Activated gamma-delta T cell (primary cell): ENCODE data around the gene C1QA.
A peak's percentile ranks its signal among the peaks of the same experiment; 100 is the strongest.
"Not testable (repeated sequence)": the region's sequence is repeated elsewhere in the genome, so short reads cannot be mapped to it uniquely, and the experiment has no call there.

Source experiments
- DNase-seq: peaks from one replicate; lab custom pipeline; 2025; lab: John Stamatoyannopoulos, UW

C1QA gene

DNA sequence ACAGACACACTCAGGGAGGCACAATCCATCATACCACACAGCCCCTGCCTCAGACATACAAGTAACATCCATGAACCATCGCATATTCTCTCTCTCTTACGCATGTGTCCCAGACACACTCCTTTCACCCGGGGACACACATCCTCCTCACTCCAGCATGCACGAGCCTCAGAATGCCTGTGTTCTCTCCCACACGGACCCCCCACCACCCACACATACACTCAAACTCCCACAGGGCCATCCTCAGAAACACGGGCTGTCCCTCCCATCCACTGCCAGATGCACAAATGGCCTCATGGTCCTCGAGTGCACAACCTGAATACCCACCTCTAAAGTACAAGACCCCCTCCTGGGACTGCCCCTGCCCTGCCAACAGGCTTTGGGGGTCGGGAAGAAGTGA, 4.8 kb downstream of the C1QA start:
- DNase-seq: no peak

DNA sequence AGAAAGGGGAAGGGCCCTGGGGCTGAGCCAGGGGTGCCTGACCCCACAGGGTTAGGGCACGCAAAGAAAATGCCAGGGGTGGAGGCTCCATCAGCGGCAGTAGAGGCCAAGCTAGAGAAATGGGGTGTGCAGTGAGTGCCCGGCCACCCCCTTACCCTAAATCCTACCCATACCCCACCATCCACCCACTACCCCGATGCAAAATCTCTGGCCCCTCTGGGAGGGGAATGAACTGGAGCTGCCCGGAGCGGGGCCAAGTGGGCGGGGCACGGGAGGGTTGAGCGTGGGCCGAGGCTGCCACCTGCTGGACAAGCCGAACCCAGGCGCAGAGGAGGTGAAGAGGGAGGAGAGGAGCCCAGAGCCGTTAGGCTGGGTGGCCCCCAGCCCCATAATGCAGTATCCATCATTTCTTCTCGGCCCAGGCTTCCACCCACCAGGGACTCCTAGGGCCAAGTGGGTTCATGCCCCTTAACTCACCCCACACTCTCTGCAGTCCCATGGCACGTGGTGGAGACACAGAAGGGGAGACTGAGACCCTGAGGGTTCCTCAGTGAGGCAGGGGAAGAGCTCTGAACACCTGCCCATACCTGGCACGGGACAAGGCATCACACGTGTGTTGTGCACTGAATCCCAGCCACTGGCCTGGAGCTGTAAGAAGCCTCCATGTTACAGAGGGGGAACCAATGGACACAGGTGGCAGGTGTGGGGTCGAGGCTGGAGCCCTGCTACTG, 5.6 kb downstream of the C1QA start:
- peak; percentile 35 for DNase-seq

DNA sequence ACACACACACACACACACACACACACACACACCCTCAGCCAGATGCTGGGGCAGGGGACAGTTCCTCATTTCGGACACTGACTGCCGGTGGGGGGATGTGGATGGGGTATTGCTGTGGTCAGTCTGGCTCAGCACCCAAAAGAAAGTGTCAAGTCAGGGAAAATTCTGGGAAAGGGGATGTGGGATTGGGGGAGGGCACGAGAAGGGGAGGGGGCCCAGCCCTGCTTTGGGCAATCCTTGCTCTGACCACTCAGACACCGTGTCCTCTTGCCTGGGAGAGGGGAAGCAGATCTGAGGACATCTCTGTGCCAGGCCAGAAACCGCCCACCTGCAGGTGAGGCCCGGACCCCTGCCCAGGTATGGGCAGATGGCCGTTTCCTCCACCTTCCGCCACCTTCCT, 7.0 kb downstream of the C1QA start, which contains the start of gene C1QC:
TSS of gene C1QC (plus strand) at position 253 of the 400 bp plus-strand sequence. CDS start 391 bp downstream, outside the sequence.
- no peak for DNase-seq

DNA sequence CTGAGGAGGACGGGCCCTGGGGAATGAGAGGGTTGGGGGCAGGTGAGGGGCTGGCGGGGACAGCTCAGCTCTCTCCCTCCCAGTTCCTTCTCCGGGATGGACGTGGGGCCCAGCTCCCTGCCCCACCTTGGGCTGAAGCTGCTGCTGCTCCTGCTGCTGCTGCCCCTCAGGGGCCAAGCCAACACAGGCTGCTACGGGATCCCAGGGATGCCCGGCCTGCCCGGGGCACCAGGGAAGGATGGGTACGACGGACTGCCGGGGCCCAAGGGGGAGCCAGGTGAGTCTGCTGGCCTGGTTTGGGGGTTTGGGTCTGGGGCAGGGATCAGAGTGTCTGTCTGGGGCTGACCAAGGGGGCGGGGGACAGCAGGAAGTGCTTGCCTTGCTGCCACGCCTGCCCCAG, 7.5 kb downstream of the C1QA start:
- no peak for DNase-seq

DNA sequence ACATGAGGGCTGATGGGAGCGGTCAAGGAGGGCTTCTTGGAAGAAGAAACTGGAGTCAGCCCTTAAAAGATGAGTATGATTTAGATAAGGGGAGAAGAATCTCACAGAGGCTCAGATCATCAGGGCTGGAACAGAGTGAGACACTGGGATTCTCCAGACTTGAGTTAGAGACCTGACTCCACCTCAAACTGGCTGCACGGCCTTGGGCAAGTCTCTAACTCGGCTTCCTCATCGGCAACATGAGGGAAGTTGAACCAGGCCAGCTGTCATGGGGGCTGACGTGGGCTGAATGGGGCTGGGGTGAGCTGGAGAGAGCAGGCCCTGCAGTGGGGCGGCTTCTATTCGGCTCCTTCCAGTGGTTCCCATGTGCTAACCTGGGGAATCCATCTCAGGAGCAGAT, 9.5 kb downstream of the C1QA start:
- no peak for DNase-seq

DNA sequence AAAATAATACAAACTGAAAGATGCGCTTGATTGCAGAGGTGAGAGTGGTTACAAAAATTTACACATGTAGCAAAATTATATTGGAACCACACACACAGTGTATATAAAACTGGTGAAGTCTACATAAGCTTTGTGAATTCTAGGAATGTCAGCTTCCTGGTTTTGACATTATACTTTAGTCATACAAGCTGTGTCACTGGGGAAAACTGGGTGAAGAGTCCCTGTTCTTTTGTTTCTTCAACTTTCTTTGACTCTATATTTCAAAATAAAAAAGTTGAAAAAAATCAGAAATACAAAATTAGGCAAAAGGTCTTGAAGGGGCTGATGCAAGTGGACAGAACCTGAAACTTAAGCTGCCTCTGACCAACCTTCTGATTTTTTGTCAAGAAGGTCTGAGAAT, 10.0 kb downstream of the C1QA start:
- DNase-seq: no peak

DNA sequence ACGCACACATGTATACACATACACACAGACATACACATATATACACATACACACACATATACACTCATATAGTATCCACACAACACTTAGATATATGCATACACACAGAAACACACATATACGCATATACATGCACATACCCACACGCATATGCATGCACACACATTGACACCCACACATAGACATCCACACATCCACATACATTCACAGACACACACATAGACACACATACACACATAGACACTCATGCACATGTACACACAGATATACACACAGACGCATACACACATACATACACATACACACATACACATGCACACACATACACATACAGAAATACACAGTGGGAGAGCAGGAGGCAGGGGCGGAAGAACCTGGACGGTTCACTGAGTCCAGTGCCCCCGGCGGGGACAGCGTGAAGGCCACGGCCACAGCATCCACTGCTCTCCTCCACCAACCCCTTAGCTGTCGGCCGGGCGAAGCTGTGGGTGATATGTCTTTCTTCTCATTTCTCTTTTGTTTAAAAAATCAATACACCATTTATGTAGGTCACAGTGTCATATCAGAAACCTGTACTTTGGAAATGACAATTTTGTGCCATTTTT, 13.8 kb downstream of the C1QA start:
- DNase-seq: no peak

DNA sequence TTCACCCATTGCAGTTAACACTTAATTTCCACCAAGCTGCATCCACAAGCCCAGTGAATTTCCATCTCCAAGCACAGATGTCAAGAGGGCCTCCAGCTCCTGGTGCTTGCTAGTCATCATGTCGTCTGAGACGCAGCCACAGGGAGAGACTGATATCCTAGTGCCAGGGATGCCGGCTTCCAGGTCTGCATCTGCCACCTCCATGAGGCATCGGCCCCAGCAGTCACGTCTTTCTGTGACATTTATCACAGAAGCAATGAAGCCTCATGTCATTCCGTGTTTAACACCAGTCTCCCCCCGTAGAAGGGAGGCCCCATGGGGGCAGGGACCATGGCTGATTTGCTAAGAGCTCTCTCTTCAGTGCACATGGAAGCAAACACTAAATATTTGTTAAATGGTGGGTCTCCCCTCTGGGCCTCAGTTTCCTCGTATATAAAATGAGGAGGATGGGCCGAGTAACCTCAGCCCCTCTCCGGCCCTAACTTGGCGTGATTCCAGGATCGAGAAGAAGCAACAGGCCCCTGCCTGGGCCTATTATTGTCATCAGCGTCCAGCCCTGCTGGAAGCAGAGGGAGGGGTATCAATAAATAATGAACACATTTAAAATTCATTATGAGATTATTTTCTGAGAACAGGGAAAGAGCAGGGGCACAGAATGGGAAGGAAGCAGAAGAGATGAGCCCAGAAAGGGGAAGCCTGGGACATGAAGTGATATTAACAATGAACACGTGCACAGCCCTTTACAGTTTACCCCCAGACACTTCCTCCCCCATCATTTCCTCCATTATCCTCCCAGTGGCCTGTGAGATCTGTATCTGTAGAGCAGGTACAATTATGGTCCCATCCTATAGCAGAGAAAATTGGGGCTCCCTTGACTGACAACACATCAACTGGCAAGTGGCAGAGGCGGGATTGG, 15.8 kb downstream of the C1QA start:
- DNase-seq: no peak

DNA sequence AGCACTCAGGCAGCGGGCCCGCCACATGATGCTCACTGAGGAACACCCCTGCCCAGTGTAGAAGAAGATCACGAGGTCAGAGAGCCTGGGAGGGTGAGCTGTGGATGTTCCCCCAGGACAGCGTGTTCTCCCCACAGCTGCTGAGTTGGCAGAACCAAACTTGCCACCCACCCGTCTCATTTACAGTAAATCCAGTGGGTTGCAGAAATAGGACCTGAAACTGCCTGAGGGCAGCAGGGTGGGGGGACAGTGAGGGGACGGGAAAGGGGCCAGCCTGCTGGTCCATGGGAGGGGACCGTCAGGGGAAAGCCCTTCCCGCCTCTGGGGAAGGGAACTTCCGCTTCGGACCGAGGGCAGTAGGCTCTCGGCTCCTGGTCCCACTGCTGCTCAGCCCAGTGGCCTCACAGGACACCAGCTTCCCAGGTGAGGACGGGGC, 16.5 kb downstream of the C1QA start, which contains the start of gene C1QB:
TSS of gene C1QB (plus strand) at position 356 of the 436 bp plus-strand sequence. CDS start 6,227 bp downstream, outside the sequence.
- DNase-seq: no peak

DNA sequence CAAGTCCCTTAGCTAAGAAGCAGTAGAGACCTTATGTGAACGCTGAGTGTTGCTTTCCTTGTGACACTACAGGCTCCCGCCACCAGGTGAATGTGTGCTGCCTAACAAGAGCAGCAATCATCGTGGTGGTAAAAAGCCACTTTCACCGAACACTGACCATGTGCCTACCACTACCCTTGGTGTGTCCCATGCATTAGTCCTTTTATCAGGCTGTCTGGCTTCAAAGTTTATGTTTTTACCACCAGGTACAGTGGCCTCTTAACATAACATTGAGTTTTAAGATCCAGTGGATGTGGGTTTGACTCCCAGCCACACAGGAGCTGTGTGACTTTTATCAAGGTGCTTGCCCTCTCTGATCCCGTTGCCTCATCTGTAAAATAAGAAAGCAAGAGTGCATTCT, 18.3 kb downstream of the C1QA start:
- DNase-seq: no peak

DNA sequence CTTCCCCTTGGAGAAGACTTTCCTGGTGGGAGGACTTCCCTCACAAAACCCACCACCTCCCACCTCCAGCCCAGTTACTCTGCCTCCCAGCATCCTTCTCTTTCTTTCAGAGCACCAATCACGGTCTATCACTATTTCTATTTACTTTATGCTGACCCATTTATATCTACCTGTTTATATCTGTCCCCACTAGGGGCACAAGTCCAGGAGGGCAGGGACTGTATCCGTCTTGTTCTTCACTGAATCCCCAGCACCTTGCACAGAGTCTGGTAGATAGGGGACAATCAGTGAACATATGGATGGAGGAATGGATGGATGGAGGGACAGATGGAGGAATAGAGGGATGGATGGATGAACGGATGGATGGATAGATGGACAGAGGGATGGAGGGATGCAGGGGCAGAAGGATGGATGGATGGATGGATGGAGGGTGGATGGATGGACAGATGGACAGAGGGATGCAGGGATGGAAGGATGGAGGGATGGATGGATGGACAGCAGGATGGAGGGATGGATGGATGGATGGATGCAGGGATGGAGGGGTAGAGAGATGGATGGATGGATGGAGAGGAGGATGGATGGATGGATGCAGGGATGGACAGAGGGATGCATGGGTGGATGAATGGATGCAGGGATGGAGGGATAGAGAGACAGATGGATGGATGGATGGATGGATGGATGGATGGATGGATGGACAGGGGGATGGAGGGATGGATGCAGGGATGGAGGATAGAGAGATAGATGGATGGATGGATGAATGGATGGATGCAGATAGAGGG, 22.1 kb downstream of the C1QA start:
- no peak for DNase-seq

DNA sequence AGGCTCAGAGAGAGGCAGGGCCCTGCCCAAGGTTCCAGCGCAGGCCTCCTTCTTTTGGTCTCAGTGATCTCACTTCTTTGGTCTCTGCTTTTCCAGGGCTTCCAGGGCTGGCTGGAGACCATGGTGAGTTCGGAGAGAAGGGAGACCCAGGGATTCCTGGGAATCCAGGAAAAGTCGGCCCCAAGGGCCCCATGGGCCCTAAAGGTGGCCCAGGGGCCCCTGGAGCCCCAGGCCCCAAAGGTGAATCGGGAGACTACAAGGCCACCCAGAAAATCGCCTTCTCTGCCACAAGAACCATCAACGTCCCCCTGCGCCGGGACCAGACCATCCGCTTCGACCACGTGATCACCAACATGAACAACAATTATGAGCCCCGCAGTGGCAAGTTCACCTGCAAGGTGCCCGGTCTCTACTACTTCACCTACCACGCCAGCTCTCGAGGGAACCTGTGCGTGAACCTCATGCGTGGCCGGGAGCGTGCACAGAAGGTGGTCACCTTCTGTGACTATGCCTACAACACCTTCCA, 24.4 kb downstream of the C1QA start:
- DNase-seq: no peak

DNA sequence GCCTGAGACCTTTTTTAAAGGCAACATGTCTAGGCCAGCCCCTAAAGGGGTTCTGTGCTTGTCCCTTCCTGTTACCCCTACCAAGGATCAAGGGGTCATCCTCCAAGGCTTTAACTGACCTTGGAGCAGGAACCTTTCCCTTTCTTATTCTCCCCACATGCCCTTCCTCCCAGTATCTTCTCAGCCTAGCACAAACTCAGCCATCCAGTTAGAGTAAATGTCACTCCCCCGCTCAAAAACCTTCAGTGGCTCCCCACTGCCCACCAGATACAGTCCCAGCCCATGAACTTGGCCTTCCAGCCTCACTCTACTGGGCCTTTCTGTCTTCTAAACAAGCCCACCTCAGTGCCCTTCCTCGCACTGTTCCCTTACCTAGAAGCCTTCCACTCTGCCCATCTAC, 25.5 kb downstream of the C1QA start:
- no peak for DNase-seq

DNA sequence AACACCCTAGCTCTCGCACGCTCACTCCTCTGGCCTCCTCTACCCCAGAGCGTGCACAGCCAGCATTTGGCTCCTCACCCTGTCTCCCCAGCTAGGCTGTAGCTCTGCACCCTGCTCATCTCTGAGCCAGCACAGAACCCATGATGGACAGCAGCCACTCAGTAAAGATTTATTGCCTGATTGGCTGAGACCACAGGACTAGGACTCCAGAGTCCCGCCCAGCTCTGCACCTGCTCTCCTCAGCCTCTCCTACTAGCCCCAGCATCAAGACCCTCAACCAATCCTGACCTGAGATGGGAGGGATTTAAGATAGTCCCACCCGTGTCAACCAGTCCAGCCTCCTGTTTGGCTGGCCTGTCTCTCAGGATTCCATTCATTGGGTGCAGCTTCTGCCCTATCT, 25.9 kb downstream of the C1QA start:
- no peak for DNase-seq

DNA sequence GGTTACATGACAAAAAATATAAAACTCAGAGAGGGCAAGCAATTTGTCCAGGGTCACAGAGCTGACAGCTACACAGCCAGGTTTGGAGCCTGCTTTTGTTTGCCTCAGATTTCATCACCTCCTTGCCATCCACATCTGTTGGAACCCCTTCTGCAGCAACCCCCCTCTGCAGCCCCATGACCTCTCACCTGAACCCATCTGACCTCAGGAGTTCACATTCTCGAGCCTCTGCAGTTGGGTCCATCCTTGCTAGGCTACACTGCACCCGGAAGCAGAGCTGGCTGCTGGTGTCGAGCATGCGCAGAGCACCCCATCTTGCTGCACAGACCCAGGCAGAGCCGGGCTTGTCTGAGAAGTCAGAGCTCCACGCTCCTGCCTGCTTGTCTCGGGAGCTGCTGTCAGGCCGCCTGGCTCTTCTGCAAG, 26.6 kb downstream of the C1QA start:
- DNase-seq: no peak

DNA sequence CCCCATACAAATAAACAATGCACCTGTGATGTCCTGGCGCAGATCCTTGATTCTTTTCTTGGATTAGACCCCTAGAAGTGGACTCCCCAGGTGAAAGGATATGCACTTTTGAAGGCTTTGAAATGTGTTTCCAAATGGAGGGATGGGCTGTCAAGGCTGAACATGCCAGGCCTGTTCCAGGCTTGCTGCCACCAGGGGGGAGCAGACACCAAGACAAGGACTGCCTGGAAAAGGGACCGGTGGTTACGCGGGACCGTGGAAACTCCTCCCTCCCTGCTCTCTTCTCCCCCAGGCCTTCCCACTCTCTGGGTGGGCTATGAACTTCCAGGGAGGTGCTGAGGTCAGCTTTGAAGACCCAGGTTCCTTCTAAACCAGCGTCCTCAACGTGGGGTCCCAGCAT, 29.3 kb downstream of the C1QA start:
- no peak for DNase-seq

DNA sequence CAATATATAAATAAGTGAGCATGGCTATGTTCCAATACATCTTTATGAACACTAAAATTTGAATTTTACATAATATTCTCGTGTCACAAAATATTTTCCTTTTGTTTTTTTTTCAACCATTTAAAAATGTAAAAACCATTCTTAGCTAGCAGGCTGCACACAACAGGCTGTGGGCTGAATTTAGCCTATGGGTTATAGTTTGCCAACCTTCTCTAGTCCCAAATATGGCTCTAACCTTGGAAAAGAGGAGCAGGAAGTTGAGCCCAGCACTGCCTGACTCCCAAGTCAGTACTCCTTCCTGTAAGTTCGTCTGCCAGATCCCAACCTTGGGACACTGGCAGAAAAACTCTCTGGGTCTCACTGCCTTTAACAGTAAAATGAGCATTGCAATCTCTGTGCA, 30.0 kb downstream of the C1QA start:
- DNase-seq: no peak

DNA sequence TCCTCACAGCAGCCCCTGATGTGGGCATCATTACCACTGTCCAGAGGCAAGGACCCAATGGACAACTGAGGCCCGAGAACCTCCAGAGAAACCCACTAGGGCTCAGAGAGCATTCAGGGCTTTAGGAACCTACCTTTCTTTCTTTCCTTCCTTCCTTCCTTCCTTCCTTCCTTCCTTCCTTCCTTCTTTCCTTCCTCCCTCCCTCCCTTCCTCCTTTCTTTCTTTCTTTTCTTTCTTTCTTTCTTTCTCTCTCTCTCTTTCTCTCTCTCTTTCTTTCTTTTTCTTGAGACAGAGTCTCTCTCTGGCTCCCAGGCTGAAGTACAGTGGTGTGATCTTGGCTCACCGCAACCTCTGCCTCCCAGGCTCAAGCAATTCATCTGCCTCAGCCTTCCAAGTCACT, 32.4 kb downstream of the C1QA start:
- DNase-seq: not testable (repeated sequence)

DNA sequence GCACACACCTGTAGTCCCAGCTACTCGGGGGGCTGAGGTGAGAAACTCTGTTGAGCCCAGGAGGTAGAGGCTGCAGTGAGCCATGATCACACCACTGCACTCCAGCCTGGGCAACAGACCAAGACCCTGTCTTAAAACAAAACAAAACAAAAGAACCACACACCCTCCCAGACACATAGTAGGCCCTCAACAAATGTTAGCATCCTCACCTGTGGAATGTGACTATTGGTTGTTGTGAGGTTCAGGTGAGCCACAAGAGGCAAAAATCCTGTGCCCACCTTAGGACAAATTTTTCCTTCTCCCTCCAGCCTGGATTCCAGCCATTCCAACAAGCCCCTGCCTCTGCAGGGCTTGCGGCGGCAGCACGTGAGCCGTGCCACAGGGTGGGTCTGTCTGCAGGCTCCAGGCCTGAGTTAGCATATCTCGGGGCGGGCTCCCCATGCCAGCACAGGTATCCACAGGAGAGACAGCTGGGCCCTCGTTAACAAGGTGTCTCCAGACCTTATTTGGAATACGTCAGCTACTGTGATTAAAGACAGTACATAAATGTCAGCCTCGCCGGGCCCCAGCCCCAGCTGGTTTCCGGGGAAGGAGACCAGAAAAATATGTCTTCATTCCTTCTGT, 34.0 kb downstream of the C1QA start:
- DNase-seq: no peak

DNA sequence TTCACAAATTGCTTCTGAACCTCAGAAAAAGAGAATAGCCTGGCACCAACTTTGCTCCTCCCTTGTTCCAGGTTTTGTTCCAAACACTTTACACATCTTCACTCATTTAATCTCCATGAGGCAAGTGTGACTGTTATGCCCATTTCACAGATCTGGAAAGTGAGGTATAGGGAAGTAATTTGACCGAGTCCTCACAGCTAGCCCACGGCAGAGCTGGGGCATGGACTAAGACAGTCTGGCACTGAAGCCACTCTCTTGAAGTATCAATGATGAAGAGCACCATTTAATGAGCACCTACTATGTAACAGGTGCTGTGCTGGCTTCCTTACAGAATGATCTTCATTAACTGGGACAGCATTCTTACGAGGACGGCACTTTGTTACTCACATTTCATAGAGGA, 35.6 kb downstream of the C1QA start:
- DNase-seq: no peak
